ENCODE data around the gene DOK7. TPM values are rescaled to one million over a fixed set of nuclear protein-coding genes. Genes with fewer than 3 reads are reported as not detected.

The DOK7 gene
- total and polyA plus RNA-seq, 2 donors (not counting 3 experiments of a cell fraction or from before 2014, with no cell fraction given): not detected

DNA sequence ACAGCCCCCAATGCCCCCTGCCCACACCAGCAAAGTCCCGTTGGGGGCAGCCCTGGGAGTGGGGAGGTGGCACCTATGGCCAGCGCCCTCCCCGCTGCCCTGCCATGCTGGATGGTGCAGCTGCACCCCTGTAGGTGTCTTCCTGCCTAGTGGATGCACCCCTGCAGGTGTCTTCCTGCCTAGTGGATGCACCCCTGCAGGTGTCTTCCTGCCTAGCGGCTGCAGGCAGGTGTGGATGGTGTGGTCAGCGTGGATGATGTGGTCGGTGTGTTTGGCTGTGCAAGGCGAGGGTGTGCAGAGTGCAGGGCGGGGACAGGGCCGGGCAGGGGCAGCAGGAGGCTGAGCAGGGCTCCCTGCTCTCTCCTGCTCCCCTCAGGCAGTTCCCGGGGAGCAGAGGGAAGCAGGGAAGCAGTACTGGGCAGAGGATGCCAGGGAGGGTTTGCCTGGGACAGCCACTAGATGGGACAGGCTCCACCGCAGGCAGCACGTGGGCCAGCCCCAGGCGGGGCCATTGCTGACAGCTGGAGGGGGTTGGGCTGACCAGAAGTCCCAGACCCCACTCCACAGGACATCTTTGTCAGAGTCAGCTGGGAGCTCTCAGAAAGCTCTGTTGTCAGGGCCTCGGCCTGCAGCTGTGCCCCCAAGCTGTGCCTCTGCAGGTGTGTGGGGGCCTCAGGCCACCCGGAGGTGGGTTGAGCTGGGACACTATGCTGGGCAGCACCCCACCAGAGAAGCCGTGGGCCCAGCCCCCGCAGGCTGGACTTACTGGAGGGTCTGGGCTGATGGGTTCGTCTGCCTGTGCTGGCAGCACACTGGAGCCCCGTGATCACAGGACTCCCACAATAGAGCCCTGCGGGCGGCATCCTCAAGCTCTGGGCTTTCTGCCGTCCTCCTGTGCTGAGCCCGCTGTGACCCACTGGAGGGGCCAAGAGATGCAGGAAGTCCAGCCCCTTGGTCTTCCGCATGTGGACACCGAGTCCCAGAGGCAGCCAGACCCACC is 23.7 kb downstream of the DOK7 start:
- dilution Hi-C loops (cut with MboI; ENCODE audit: extremely low pct_ligation_motif_present, low sequenced_read_pairs) (no loop called here), intact Hi-C loops (cut with micrococcal nuclease) (loop anchor here (10.0 kb wide), 1 partner anchor 458 kb away; no protein-coding TSS in a partner anchor)
- Histone ChIP-seq H4K20me1 (replicated peaks; ENCODE audit: control insufficient read depth, extremely low read depth, insufficient read depth, low read length) (no peaks in the 10 kb centered on the region), H3K9me1 (replicated peaks; ENCODE audit: control insufficient read depth, extremely low read depth, insufficient read depth, low read length) (no peaks in the 10 kb centered on the region), H3K4me1 (ENCODE audit: control insufficient read depth, extremely low read depth, insufficient read depth, low read length) (no peaks in the 10 kb centered on the region), H3K79me2 (ENCODE audit: control insufficient read depth, insufficient read depth, low read length) (no peaks in the 10 kb centered on the region), H3K9ac (replicated peaks; ENCODE audit: extremely low read depth, insufficient read depth, low read length) (no peak overlapping the region), H3K36me3 (ENCODE audit: control insufficient read depth in 2 of 2, extremely low read depth in 1 of 2, insufficient read depth in 2 of 2, low read length in 2 of 2) (no peaks in the 10 kb centered on the region), H3K27me3 (ENCODE audit: control insufficient read depth in 2 of 2, insufficient read depth in 2 of 2, low read length in 2 of 2) (peaks cover 2 to 21% of the 10 kb centered on the region in 2 experiments), H3K27ac (ENCODE audit: insufficient read depth, low read depth, low read length) (no peak overlapping the region), H3K4me2 (ENCODE audit: insufficient read depth, low read length) (no peak overlapping the region), H3K9me3 (replicated peaks; ENCODE audit: control insufficient read depth, insufficient read depth, low read length) (no peaks in the 10 kb centered on the region), H2AFZ (ENCODE audit: low read depth, low read length) (no peak overlapping the region), H3K4me3 (replicated peaks in 1 of 3; ENCODE audit: insufficient read depth in 1 of 3, low read depth in 1 of 3, low read length in 3 of 3) (no peak overlapping the region)
- CTCF ChIA-PET: no interaction called here
- POLR2A ChIA-PET: no interaction called here
- DNase-seq (ENCODE audit: low read depth, low spot score) (no peak), FAIRE-seq (no peak)
- TF ChIP-seq JUN (IDR thresholded peaks at IDR 0.05; ENCODE audit: borderline replicate concordance, insufficient read depth, insufficient read length, low read depth) (no peak), POLR2A (IDR thresholded peaks at IDR 0.05; ENCODE audit: low read depth, low read length) (no peak), EZH2 (IDR thresholded peaks at IDR 0.05; ENCODE audit: borderline replicate concordance, low read depth, low read length, severe bottlenecking) (peak; percentile 7), MYC (IDR thresholded peaks at IDR 0.05; ENCODE audit: low read depth, low read length) (no peak)
- BruUV-seq (replicated peaks): no TSS peak

DNA sequence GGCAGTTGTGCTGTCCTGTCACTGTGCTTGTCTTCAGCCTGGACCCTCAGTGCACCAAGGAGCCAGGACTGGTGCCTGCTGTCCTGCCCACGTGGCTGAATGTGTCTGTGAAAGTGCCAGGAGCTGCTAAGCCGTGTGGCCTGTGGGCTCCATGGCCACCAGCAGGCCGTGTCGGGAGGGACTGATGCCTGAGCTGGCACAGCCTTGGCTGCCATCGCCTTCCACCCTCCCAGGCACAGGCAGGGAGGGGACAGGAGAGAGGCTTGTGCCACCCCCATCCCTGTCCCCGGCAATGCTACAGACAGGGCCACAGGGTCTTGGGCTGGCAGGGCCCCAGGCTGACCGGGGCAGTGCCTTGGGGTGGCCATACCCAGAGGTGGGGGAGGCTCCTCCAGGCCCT is 24.8 kb downstream of the DOK7 start:
- Histone ChIP-seq H2AFZ (ENCODE audit: low read depth, low read length) (no peak overlapping the region), H3K9me3 (replicated peaks; ENCODE audit: control insufficient read depth, insufficient read depth, low read length) (no peaks in the 10 kb centered on the region), H3K4me1 (ENCODE audit: control insufficient read depth, extremely low read depth, insufficient read depth, low read length) (no peaks in the 10 kb centered on the region), H3K27ac (ENCODE audit: insufficient read depth, low read depth, low read length) (no peak overlapping the region), H3K79me2 (ENCODE audit: control insufficient read depth, insufficient read depth, low read length) (no peaks in the 10 kb centered on the region), H3K27me3 (ENCODE audit: control insufficient read depth in 2 of 2, insufficient read depth in 2 of 2, low read length in 2 of 2) (peaks cover 4 to 21% of the 10 kb centered on the region in 2 experiments), H3K4me3 (replicated peaks in 1 of 3; ENCODE audit: insufficient read depth in 1 of 3, low read depth in 1 of 3, low read length in 3 of 3) (no peak overlapping the region), H3K4me2 (ENCODE audit: insufficient read depth, low read length) (no peak overlapping the region), H4K20me1 (replicated peaks; ENCODE audit: control insufficient read depth, extremely low read depth, insufficient read depth, low read length) (no peaks in the 10 kb centered on the region), H3K9me1 (replicated peaks; ENCODE audit: control insufficient read depth, extremely low read depth, insufficient read depth, low read length) (no peaks in the 10 kb centered on the region), H3K36me3 (ENCODE audit: control insufficient read depth in 2 of 2, extremely low read depth in 1 of 2, insufficient read depth in 2 of 2, low read length in 2 of 2) (no peaks in the 10 kb centered on the region), H3K9ac (replicated peaks; ENCODE audit: extremely low read depth, insufficient read depth, low read length) (no peak overlapping the region)
- no peak for TF ChIP-seq POLR2AphosphoS5 (IDR thresholded peaks at IDR 0.05; ENCODE audit: insufficient read depth, low read depth, low read length)
- no peak for TF ChIP-seq POLR2A (IDR thresholded peaks at IDR 0.05; ENCODE audit: low read depth, low read length)
- TF ChIP-seq, protein P1, sequence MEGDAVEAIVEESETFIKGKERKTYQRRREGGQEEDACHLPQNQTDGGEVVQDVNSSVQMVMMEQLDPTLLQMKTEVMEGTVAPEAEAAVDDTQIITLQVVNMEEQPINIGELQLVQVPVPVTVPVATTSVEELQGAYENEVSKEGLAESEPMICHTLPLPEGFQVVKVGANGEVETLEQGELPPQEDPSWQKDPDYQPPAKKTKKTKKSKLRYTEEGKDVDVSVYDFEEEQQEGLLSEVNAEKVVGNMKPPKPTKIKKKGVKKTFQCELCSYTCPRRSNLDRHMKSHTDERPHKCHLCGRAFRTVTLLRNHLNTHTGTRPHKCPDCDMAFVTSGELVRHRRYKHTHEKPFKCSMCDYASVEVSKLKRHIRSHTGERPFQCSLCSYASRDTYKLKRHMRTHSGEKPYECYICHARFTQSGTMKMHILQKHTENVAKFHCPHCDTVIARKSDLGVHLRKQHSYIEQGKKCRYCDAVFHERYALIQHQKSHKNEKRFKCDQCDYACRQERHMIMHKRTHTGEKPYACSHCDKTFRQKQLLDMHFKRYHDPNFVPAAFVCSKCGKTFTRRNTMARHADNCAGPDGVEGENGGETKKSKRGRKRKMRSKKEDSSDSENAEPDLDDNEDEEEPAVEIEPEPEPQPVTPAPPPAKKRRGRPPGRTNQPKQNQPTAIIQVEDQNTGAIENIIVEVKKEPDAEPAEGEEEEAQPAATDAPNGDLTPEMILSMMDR (IDR thresholded peaks at IDR 0.05; ENCODE audit: extremely low read depth in 1 of 2, insufficient read depth in 1 of 2, low read depth in 1 of 2, low read length in 2 of 2): no peak
- TF ChIP-seq MYC (IDR thresholded peaks at IDR 0.05; ENCODE audit: low read depth, low read length): no peak
- TF ChIP-seq, protein P2, sequence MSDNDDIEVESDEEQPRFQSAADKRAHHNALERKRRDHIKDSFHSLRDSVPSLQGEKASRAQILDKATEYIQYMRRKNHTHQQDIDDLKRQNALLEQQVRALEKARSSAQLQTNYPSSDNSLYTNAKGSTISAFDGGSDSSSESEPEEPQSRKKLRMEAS (IDR thresholded peaks at IDR 0.05; ENCODE audit: insufficient read depth, insufficient read length): no peak
- no peak for TF ChIP-seq JUN (IDR thresholded peaks at IDR 0.05; ENCODE audit: borderline replicate concordance, insufficient read depth, insufficient read length, low read depth)
- TF ChIP-seq GATA2 (IDR thresholded peaks at IDR 0.05; ENCODE audit: insufficient read depth, insufficient read length, low read depth, low read length): no peak
- TF ChIP-seq FOS (IDR thresholded peaks at IDR 0.05; ENCODE audit: borderline replicate concordance, insufficient read depth, low read length): no peak
- no peak for TF ChIP-seq EZH2 (IDR thresholded peaks at IDR 0.05; ENCODE audit: borderline replicate concordance, low read depth, low read length, severe bottlenecking)
- FAIRE-seq (no peak), DNase-seq (ENCODE audit: low read depth, low spot score) (no peak)
- intact Hi-C loops (cut with micrococcal nuclease) (loop anchor here (10.0 kb wide), 1 partner anchor 457 kb away; no protein-coding TSS in a partner anchor), dilution Hi-C loops (cut with MboI; ENCODE audit: extremely low pct_ligation_motif_present, low sequenced_read_pairs) (no loop called here)
- BruUV-seq (replicated peaks): no TSS peak
- ChIA-PET CTCF (no interaction called here), POLR2A (no interaction called here)

Data from endothelial cell of umbilical vein (primary cell).